ENCODE data around the gene CFDP1.

DNA sequence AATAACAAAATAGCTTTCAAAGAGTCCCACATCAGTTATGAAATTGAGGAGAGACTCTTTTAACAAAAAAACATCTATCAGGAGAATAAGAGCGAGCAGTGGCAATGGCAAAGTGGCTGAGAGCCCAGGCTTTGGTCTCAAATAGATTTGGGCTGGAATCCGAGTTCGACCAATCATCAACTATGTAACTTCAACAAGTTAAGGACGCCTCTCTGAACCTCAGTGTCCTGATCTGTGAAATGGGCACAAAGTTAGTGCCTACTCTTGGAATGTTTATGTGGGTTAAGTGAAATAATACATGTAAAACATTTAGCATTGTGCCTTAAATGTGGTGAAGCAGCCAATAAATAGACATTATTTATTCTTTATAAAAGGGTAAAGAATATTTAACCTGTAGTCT, 45.4 kb downstream of the CFDP1 start:
- TF ChIP-seq, protein P1, sequence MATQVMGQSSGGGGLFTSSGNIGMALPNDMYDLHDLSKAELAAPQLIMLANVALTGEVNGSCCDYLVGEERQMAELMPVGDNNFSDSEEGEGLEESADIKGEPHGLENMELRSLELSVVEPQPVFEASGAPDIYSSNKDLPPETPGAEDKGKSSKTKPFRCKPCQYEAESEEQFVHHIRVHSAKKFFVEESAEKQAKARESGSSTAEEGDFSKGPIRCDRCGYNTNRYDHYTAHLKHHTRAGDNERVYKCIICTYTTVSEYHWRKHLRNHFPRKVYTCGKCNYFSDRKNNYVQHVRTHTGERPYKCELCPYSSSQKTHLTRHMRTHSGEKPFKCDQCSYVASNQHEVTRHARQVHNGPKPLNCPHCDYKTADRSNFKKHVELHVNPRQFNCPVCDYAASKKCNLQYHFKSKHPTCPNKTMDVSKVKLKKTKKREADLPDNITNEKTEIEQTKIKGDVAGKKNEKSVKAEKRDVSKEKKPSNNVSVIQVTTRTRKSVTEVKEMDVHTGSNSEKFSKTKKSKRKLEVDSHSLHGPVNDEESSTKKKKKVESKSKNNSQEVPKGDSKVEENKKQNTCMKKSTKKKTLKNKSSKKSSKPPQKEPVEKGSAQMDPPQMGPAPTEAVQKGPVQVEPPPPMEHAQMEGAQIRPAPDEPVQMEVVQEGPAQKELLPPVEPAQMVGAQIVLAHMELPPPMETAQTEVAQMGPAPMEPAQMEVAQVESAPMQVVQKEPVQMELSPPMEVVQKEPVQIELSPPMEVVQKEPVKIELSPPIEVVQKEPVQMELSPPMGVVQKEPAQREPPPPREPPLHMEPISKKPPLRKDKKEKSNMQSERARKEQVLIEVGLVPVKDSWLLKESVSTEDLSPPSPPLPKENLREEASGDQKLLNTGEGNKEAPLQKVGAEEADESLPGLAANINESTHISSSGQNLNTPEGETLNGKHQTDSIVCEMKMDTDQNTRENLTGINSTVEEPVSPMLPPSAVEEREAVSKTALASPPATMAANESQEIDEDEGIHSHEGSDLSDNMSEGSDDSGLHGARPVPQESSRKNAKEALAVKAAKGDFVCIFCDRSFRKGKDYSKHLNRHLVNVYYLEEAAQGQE (IDR thresholded peaks at IDR 0.05; ENCODE audit: insufficient read depth in 1 of 2, low read depth in 2 of 2, low read length in 2 of 2) = no peak
- TF ChIP-seq POLR2AphosphoS5 (IDR thresholded peaks at IDR 0.05; ENCODE audit: low read depth, low read length) (no peak), SIN3A (IDR thresholded peaks at IDR 0.05; ENCODE audit: borderline replicate concordance, insufficient read depth, low read length) (no peak), TAF1 (IDR thresholded peaks at IDR 0.05; ENCODE audit: borderline replicate concordance, insufficient read depth, low read length) (no peak), FOXP2 (optimal IDR thresholded peaks at IDR 0.05; ENCODE audit: borderline replicate concordance, extremely low read depth, extremely low read length, insufficient read depth) (no peak)

All from PFSK-1 (cell line).